Prostate gland (tissue), 2 donors: ENCODE measurements around the gene PSMA2.

Experiments
- CTCF ChIP-seq, 4 experiments: fragments of 200-600 bp in 2 of 4; fragments of 450-650 bp in 2 of 4; sonication (generic) in 2 of 4; IDR thresholded peaks; 1 replicate in 3 of 4; 2 replicates in 1 of 4; pipeline ENCODE4 v1.5.1; 2016 to 2019; ENCODE audit warnings: antibody characterized with exemption in 4 of 4, mild to moderate bottlenecking in 2 of 4, moderate library complexity in 2 of 4
- POLR2AphosphoS5 ChIP-seq: sonication (generic); formaldehyde crosslinking; IDR thresholded peaks from one replicate; pipeline ENCODE4 v1.6.1; 2017; ENCODE audit warnings: antibody characterized with exemption

GRCh38 chr7:42952328-42952727, 20.4 kb upstream of the PSMA2 start:
- no peak for TF ChIP-seq CTCF (IDR thresholded peaks at IDR 0.05)
- TF ChIP-seq POLR2AphosphoS5 = no peak
